ENCODE measurements around the gene CDC14B. TPM values are rescaled to one million over a fixed set of nuclear protein-coding genes. Genes with fewer than 3 reads are reported as not detected.

Gene CDC14B
- total RNA-seq, 1 experiment from 2014 or later: 57.1 TPM

DNA sequence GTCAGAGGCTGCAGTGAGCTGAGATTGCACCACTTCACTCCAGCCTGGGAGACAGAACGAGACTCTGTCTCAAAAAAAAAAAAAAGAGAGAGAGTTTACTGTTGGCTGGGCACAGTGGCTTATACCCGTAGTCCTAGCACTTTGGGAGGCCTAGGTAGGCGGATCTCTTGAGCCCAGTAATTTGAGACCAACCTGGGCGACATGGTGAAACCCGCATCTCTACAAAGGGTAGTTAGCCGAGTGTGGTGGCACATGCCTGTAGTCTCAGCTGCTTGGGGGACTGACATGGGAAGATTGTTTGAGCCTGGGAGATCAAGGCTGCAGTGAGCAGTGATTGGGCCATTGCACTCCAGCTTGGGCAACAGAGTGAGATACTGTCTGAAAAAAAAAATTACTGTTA, 157.1 kb downstream of the CDC14B start (continued):
- no peak for TF ChIP-seq OVOL2 (CRISPR knock-in tag; IDR thresholded peaks at IDR 0.05; ENCODE audit: borderline replicate concordance)
- TF ChIP-seq, protein P1, sequence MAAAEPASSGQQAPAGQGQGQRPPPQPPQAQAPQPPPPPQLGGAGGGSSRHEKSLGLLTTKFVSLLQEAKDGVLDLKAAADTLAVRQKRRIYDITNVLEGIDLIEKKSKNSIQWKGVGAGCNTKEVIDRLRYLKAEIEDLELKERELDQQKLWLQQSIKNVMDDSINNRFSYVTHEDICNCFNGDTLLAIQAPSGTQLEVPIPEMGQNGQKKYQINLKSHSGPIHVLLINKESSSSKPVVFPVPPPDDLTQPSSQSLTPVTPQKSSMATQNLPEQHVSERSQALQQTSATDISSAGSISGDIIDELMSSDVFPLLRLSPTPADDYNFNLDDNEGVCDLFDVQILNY (CRISPR knock-in tag; IDR thresholded peaks at IDR 0.05): no peak
- TF ChIP-seq IRF2 (CRISPR knock-in tag; IDR thresholded peaks at IDR 0.05; ENCODE audit: borderline replicate concordance, low read depth): no peak
- no peak for TF ChIP-seq ATF1 (CRISPR knock-in tag; IDR thresholded peaks at IDR 0.05)
- no peak for TF ChIP-seq ZNF121 (CRISPR knock-in tag; IDR thresholded peaks at IDR 0.05)

DNA sequence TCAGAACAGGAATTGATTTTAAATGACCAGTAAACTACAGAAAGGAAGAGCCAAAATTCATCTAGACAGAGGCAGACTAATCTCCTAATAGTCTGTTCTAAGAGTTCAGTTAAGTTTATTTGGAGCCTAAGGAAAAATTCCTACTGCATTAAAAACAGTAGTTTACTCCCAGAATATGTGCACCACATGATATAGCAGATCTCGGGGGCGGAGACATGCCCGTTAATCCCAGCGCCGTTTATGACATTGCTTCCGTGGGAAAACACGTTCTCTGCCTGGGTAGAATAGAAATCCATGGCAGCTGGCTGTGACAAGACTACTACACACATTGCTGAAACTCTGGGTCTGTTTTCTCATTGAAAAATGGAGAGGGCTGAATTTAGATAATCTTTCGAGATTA, 158.3 kb downstream of the CDC14B start:
- H3K27me3 Mint-ChIP-seq (ENCODE audit: low read depth): no peaks in the 10 kb centered on the region
- DNase-seq (ENCODE audit: low spot score) (no peak), ATAC-seq (no peak)
- ChIA-PET CTCF (interaction anchor here (0.7 to 1.6 kb wide), 2 partner anchors 77 to 206 kb away, joined by 3 to 6 read pairs; no protein-coding TSS in a partner anchor), POLR2A (interaction anchor here (0.7 kb wide), 2 partner anchors 158 to 262 kb away, joined by 4 to 5 read pairs; no protein-coding TSS in a partner anchor)
- no peaks in the 10 kb centered on the region for H3K9me3 Mint-ChIP-seq
- peaks cover 47% of the 10 kb centered on the region for H3K4me1 Mint-ChIP-seq
- H3K27ac Mint-ChIP-seq: no peak overlapping the region
- no peak overlapping the region for H3K4me3 Mint-ChIP-seq
- peaks cover 11% of the 10 kb centered on the region for H3K36me3 Mint-ChIP-seq
- TF ChIP-seq RORB (CRISPR knock-in tag; IDR thresholded peaks at IDR 0.05) (no peak), NR2C2 (CRISPR knock-in tag; IDR thresholded peaks at IDR 0.05) (no peak), SOX15 (CRISPR knock-in tag; IDR thresholded peaks at IDR 0.05) (no peak), ZNF416 (CRISPR knock-in tag; IDR thresholded peaks at IDR 0.05) (no peak), CBFB (CRISPR knock-in tag; IDR thresholded peaks at IDR 0.05; ENCODE audit: low read depth) (no peak), OVOL2 (CRISPR knock-in tag; IDR thresholded peaks at IDR 0.05; ENCODE audit: borderline replicate concordance) (no peak), RELA (CRISPR knock-in tag; IDR thresholded peaks at IDR 0.05; ENCODE audit: borderline replicate concordance) (no peak), ESRRA (CRISPR knock-in tag; IDR thresholded peaks at IDR 0.05; ENCODE audit: borderline replicate concordance) (no peak), NR1H2 (CRISPR knock-in tag; IDR thresholded peaks at IDR 0.05) (no peak), NR3C1 (CRISPR knock-in tag; conservative IDR thresholded peaks at IDR 0.05; ENCODE audit: low read depth) (no peak)
- TF ChIP-seq, protein P2, sequence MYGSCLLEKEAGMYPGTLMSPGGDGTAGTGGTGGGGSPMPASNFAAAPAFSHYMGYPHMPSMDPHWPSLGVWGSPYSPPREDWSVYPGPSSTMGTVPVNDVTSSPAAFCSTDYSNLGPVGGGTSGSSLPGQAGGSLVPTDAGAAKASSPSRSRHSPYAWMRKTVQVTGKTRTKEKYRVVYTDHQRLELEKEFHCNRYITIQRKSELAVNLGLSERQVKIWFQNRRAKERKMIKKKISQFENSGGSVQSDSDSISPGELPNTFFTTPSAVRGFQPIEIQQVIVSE (CRISPR knock-in tag; IDR thresholded peaks at IDR 0.05; ENCODE audit: borderline replicate concordance): no peak
- TF ChIP-seq, protein P3, sequence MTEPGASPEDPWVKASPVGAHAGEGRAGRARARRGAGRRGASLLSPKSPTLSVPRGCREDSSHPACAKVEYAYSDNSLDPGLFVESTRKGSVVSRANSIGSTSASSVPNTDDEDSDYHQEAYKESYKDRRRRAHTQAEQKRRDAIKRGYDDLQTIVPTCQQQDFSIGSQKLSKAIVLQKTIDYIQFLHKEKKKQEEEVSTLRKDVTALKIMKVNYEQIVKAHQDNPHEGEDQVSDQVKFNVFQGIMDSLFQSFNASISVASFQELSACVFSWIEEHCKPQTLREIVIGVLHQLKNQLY (CRISPR knock-in tag; IDR thresholded peaks at IDR 0.05): no peak
- TF ChIP-seq, protein P4, sequence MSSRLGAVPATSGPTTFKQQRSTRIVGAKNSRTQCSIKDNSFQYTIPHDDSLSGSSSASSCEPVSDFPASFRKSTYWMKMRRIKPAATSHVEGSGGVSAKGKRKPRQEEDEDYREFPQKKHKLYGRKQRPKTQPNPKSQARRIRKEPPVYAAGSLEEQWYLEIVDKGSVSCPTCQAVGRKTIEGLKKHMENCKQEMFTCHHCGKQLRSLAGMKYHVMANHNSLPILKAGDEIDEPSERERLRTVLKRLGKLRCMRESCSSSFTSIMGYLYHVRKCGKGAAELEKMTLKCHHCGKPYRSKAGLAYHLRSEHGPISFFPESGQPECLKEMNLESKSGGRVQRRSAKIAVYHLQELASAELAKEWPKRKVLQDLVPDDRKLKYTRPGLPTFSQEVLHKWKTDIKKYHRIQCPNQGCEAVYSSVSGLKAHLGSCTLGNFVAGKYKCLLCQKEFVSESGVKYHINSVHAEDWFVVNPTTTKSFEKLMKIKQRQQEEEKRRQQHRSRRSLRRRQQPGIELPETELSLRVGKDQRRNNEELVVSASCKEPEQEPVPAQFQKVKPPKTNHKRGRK (CRISPR knock-in tag; IDR thresholded peaks at IDR 0.05; ENCODE audit: borderline replicate concordance): no peak
- TF ChIP-seq, protein P5, sequence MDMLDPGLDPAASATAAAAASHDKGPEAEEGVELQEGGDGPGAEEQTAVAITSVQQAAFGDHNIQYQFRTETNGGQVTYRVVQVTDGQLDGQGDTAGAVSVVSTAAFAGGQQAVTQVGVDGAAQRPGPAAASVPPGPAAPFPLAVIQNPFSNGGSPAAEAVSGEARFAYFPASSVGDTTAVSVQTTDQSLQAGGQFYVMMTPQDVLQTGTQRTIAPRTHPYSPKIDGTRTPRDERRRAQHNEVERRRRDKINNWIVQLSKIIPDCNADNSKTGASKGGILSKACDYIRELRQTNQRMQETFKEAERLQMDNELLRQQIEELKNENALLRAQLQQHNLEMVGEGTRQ (CRISPR knock-in tag; IDR thresholded peaks at IDR 0.05): no peak
- TF ChIP-seq, protein P6, sequence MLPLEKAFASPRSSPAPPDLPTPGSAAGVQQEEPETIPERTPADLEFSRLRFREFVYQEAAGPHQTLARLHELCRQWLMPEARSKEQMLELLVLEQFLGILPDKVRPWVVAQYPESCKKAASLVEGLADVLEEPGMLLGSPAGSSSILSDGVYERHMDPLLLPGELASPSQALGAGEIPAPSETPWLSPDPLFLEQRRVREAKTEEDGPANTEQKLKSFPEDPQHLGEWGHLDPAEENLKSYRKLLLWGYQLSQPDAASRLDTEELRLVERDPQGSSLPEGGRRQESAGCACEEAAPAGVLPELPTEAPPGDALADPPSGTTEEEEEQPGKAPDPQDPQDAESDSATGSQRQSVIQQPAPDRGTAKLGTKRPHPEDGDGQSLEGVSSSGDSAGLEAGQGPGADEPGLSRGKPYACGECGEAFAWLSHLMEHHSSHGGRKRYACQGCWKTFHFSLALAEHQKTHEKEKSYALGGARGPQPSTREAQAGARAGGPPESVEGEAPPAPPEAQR (CRISPR knock-in tag; IDR thresholded peaks at IDR 0.05): no peak
